ENCODE measurements around the gene PTPRM.

Gene PTPRM

DNA sequence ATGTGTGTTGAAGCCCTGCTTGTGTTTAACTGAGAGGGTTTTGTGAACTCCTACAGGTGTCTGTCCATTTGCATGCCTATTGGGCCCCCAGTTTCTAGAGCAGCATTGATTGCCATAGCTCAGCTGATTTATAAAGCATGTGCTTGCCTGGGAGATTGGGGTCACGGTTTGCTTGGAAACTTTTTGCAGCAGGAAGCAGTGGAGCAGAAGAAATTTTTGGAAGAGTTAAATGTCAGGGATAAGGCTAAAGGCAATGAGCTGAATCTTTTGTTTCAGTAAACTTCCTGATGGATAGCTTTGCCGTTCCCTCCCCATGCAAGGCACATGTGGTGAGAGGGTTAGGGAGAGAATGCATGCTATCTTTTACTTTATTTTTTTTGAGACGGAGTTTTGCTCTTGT is 102.2 kb downstream of the PTPRM start:
- no peak for DNase-seq (ENCODE audit: low read depth)

DNA sequence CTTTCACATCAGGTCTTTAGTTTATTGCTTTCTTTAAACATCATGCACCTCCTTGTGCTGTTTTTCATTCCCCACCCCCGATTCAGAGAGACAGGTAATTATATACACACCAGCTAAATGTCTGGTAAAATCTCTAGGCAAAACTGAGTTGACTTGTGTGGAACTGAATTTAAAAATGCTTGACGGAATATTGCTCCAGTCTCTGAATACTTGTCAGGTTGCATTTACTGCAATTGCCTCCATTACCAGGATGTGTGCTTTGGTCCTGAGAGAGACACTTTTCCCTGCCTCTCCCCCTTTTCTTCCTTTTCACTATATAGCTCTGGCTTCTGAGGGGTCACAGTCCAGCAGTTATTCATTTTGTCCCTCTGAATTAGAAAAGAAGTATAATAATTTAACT is 104.0 kb downstream of the PTPRM start:
- DNase-seq (ENCODE audit: low read depth) = no peak

DNA sequence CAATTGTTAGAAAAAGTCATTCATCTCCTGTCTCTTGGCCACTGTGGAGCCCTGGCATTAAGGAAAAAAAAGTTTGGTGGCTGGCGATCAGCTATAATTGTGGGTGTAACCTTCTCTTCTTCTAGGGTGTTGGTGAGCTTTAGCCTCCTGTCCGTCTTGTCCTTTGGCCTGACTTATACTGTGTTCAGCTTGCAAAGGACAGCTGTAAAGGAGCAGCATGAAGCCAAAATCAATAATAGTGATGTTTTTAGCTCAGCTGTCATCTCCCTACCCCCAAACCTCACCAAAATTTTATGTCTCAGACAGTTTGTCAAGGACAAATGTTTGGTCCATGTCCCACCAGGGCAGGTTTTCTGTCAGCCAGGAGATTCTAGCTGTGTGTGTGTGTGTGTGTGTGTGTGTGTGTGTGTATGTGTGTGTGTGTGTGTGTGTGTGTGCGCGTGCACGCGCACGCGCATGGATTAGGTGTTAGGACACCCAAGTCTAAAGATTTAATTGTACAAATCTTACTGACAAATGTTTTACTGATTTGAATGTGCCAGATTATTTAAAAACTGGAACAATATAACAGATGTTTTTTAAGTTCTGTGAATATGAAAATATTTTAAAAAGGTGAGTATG is 109.2 kb downstream of the PTPRM start:
- DNase-seq (ENCODE audit: low read depth) = no peak

DNA sequence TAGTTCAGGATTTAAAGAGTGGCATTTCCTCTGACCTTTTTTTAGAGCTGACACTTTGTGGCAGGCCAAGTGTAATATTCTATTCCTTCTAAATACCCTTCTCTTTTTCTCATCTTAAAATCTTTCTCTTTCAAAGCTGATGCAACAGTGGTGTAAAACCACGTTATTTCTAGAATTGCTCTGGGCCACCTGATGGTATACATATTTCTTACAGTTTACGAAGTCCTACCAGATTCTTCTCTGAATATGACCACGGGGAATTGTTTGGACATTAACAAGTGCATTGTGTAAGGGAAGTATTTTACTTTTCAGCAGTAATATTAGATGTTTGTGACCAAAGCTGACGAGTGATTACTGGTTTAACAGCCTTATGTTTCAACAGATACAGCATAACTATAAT is 109.9 kb downstream of the PTPRM start:
- DNase-seq (ENCODE audit: low read depth) = no peak

DNA sequence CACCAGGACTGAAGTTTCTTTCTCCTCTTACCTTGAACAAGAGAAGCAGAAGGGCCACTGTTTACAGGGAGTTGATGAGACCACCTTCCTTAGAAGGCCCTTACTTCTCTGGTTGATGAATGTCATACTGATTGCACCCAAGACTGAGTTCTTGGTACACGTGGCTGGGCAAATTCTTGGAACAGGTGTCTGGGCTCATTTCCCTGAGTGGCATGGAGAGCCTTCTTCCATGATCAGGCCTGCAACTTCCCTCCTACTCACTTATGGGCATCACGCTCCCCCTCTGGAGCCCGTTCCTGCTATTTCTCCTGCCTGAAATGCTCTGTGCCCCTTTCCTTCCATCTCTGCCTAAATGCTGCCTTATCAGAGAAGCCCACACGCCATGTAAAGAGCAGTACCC is 110.3 kb downstream of the PTPRM start:
- no peak for DNase-seq (ENCODE audit: low read depth)

DNA sequence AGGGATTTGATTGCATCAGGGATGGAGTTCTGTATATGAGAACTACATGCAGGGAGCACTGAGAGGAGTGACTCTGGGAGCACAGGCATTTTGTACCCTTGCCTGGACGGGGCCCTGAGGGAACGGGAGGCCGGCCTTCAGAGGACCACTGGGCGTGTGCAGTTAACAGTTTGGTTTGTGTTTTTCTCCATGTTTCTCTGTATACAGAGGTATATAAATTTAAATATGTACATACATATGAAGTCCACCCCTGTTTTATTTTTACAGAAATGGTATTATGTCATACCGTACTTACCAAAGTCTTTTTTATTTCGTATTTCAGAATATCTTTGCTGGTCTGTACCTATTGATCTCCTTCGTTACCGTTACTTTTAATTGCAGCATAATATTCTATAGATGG is 111.3 kb downstream of the PTPRM start:
- DNase-seq (ENCODE audit: low read depth) = no peak

DNA sequence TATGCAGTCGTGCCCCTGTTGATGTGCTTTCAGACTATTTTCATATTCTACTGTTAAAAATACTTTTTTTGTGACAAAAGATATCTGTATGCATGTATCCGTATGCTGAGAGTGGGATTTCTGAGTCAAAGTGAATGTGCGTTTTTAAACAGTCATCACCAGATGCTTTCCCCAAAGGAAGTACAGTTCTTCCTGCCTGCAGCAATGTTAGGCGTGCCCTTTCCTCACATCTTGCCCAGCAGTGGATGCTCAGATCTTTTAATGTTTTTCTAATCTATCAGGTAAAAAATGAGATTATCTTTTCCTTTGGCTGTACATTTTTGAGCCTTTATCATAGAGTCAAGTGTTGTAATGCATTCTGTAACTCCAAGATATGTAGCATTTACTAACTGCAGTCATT is 111.7 kb downstream of the PTPRM start:
- no peak for DNase-seq (ENCODE audit: low read depth)

DNA sequence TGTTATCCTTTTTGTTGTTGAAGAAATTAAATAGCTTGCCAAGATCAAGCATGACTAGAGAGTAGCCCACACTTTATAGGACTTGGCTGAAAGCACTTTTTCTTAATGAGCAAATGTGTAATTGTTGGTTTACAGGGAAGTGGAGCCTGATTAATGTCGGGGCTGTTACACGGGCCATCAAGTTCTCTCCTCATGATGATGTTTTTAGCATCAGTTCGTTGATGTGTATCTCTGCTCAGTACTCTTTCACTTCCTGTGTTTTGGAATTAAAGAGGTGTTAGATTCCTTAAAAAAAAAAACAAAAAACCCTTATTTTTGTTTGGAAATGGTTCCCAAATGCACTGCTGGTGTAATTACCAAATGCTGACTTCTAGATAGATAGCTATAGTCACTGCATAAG is 114.2 kb downstream of the PTPRM start:
- DNase-seq (ENCODE audit: low read depth) = no peak

DNA sequence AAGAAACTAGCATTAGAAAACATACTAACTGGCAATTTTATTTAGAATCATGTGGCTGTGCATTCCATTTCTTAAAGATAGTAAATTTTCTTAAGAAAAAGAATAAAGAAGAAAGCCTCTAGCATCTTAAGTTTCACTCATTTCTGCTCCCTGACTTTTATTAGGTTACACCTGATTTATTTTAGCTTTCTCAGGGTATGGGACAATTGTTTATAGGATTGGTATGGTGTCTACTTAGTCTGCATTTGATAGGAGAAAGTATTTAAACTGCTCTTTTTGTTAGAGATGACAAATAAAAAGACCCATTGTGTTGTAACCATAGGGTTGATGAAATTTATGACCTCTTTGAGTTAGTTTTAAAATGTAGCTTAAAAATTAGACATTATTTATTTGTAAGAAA is 115.2 kb downstream of the PTPRM start:
- no peak for DNase-seq (ENCODE audit: low read depth)

DNA sequence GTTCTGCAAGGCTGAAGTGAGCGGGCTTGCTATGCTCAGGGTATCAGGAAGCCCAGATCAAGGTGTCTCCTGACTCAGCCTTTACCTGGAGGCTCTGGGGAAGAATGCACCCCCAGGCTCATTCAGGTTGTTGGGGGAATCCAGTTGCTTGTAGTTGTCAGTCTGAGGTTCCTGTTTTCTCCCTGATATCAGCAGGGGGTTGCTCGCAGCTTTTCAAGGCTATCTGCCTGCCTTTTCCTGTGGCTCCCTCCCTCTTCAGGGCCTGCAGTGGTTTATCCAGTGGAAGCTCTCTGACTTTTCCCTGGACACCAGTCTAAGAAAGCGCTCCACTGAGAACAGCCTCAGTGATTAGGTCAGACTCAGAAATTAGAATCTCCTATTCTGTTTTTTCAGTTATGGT is 116.6 kb downstream of the PTPRM start:
- DNase-seq (ENCODE audit: low read depth) = no peak

DNA sequence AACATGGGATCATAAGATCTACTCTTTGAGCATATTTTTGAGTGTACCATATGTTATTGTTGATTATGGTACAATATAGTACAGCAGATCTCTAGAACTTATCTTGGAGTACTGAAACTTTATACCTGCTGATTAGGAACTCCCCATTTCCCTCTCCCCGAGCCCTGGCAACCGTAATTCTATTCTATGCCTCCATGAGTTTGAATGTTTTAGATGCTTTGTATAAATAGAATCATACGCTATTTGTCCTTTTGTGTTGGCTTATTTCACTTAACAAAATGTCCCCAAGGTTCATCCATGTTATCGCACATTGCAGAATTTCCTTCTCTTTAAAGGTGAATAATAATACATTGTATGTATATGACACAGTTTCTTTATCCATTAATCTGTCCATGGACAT is 117.2 kb downstream of the PTPRM start:
- no peak for DNase-seq (ENCODE audit: low read depth)

DNA sequence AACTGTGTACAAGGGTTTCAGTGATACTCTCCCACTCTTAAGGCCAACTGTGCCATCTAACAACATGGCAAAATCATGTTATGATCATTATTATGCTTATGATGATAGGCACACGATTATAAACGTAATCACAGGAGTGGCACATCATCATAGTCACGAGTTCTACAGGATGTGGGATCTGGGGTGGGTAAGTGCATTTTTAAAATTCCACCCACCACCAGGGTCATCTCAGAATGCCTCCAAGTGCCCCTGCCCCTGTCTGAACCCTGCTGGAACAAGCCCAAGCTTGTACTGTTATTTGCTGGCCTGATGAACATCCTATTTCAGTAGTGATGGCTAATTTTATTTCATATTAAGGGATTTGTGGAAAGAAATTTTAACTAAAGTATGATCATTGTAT is 117.8 kb downstream of the PTPRM start:
- DNase-seq (ENCODE audit: low read depth) = no peak

DNA sequence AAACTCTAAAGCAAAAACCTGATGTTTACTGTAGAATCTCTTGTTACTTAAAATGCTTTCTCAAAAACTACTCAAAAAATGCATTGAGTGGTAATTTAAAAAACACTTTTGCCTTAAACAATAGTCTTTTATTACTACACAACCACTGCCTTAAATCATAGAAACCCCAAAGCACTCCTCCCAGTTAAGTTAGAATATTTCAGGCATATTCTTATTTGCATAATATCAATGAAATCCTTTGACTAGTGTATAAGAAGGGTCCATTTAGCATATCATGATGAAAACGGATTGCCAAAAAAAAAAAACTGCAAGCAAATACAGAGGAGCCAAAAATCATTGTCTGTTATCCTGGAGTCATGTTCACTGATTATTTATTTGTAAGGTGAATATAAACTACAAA is 119.2 kb downstream of the PTPRM start:
- no peak for DNase-seq (ENCODE audit: low read depth)

DNA sequence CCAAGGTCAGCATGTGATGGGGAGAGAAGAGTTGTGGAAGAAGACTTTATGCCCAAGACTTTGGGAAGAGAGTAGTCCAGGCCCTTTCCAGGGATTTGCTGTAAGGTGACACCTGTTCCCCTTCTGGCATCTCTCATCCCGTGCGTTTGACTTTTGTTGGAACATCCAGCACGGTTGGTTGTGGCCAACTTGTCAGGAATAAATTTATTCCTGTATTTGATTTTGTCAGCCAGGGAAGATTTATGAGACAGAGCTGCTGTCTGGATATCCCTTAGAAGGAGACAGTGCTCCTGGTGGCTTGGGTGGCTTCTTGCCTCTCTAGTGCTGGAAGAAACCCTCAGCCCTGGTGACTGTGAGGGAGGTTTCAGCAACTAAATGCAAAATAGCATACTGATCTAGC is 121.5 kb downstream of the PTPRM start:
- DNase-seq (ENCODE audit: low read depth) = no peak

DNA sequence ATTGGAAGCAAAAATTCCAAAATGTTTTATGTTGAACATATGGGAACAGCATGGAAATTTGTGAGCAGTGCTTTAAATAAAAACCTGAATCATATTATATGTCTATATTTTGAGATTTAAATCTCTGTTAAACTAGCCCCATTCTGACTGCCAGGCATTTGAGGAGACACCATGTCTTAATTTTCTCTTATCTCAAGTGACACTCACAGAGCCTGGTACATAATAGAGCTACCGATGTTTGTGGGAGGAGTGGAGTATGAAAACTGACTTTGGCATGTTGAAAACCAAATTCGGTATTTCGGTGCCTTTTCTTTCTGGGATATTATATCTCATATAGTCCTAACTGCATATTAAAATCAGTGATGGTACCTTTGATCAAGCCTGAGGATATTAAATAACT is 124.1 kb downstream of the PTPRM start:
- DNase-seq (ENCODE audit: low read depth) = no peak

DNA sequence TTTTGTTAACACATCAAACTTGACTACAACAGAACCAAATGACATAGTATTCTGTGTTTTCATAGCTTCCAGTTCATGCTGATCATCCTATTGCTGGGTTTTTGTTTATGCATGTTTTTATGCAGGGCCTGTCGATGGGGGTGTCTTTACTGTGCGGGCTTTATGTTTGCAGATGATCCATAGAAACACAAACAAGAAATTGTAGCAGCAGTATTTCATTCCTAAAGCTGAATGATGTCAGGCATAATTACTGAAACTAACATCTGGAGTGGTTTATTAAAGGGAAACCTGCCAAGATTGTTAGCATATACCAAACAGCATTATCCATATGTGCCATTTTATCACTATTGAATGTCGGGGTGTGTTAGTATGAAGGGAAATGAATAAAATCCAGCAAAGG is 129.7 kb downstream of the PTPRM start:
- no peak for DNase-seq (ENCODE audit: low read depth)

DNA sequence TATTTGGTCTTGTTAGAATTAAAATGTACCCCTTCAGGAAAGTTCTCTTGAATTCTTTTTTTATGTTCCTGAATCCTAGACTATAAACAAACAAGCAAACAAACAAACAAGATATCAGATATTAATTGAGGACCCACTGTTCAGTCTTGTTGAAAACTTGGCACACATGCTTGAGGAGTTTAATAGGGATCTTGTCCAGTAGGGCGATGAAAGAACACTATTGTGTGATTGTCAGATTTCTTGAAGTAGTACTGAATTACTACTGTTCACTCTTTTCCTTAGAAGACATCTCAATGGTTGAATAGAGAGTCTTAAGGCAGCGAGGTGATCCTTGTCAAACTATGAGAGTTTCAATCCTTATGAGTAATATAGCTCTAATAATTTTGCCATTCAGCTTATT is 130.2 kb downstream of the PTPRM start:
- DNase-seq (ENCODE audit: low read depth) = no peak

DNA sequence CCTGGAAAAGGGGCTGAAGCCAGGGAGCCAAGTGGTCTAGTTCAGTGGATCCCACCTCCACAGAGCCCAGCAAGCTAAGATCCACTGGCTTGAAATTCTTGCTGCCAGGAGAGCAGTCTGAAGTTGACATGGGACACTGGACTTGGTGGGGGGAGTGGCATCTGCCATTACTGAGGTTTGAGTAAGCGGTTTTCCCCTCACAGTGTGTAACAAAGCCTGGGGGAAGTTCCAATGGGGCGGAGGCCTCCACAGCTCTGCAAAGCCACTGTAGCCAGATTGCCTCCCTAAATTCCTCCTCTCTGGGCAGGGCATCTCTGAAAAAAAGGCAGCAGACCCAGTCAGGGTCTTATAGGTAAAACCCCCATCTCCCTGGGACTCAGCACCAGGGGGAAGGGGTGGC is 144.4 kb downstream of the PTPRM start:
- DNase-seq (ENCODE audit: low read depth) = no peak

DNA sequence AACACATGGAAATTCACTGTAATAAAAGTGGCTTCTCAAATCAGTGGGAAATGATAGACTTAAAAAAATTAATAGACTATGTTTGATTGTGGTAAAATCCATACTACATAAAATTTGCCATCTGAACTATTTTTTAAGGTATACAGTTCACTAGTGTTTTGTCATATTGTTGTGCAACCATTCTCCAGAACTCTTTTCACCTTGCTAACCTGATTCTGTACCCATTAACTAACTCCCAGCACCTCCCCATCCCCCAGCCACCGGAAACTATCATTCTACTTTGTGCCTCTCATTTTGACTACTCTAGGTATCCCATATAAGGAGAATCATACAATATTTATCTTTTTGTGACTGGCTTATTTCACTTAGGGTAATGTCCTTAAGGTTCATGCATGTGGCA is 153.3 kb downstream of the PTPRM start:
- DNase-seq (ENCODE audit: low read depth) = no peak

DNA sequence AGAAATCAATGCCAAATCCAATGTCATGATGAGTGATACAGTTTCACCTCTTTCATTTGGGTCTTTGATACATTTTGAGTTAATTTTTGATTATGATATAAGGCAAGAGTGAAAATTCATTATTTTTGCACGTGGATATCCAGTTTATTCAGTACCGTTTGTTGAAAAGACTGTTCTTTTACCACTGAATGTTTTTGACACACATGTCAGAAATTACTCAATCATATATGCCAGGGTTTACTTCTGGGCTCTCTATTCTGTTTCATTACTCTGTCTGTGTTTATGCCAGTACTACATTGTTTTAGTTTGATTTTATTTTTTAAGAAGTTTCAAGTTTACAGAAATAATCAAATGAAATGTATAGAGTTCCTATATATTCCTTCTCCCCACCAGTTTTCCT is 154.4 kb downstream of the PTPRM start:
- DNase-seq (ENCODE audit: low read depth) = no peak

DNA sequence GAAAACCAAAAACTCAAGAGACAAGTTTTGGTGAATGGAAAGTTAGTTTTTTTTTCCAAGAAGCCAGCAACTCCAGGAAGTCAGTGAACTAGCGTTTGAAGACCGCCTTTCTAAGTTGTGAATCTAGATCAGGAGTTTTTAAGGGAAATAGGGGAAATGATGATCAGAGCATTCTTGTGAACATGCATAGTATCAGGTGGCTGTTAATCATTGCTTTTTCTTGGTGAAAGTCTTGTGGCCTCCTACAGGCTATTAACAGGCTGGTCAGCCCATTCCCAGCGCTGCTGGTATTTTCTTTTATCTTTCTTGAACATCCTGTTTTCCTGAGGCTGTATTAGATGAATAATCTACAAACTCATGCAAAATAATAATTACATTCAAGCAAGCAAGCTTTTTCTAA is 155.8 kb downstream of the PTPRM start:
- DNase-seq (ENCODE audit: low read depth) = no peak

DNA sequence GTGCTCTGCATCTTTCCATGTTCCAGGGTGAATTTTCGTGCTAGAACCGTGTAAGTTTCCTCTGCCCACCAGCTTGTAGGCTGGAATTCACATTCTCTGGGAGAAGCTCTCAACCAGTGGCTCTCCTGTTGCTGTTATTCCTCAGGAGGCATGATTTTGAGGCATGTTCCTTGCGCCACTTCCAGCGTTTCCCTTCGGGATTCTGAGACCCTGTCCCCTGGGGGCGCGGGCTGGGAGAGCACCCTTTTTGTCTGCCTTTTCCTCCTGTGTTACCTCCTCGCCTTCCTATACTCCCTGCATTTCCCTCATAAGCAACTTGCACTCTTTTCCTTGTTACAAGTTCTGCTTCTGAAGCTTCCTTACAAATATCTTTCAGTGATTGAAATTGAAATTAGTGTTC is 156.4 kb downstream of the PTPRM start:
- DNase-seq (ENCODE audit: low read depth) = no peak

DNA sequence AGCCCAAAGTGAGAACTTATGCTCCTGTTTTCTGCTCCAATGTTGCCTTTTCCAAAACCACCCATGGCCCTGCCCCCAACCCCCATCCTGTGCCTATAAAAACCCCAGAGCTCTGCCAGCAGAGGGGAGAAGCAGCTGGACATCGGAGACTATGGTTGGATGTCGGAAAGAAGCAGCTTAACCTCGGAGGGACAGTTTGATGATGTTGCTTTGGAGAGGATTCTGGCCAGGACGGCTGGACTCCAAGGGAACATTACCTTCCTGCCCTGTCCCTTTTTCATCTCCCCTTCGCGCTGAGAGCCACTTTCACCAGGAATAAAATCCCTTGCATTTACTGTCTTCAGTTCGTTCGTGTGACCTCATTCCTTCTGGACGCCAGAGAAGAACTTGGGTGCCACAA is 158.4 kb downstream of the PTPRM start:
- DNase-seq (ENCODE audit: low read depth) = no peak

DNA sequence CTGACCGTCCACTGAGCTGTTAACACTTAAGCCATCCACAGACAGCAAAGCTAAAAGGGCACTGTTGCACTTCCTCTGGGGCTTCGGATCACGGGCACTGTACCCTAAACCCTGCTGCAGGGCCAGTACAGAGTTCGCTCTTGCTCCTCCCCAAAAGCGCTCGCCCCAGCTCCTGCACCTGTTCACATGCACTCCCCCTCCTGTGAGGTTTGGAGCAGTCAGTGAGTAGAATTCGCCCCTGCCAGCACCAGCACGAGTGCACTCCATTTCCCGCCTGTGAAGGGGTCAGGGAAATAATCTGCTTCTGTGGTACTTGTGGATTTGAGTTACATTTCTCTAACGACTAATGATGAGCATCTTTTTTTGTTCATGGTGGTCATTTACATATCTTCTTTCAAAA is 158.8 kb downstream of the PTPRM start:
- DNase-seq (ENCODE audit: low read depth) = no peak

DNA sequence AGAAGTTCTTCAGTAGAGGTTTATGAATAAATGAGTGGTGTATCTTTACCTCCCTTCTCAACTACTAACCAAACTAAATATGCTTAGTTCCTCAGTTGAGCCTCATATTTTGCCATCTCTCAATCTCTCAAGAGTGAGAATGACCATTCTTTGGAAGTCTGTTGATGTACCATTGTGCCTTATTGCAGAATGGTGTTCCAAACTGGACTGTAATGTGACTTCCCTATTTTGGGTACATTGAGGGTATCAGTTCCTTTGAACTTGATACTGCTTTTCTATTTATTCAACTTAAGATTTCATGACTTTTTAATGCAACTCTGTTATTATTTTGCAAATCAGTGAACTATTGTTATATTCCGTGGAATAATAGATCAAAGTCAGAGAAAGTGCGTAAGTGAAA is 159.4 kb downstream of the PTPRM start:
- no peak for DNase-seq (ENCODE audit: low read depth)

All from activated T-helper 9 cell treated with anti-CD3 and anti-CD28 coated beads, Interleukin-2, amount 50 U/mL, for 16 hours (primary cell).